ENCODE results near the gene ST8SIA5.
"Not testable (repeated sequence)": the region's sequence is repeated elsewhere in the genome, so short reads cannot be mapped to it uniquely, and the experiment has no call there.

Gene ST8SIA5, protein sequence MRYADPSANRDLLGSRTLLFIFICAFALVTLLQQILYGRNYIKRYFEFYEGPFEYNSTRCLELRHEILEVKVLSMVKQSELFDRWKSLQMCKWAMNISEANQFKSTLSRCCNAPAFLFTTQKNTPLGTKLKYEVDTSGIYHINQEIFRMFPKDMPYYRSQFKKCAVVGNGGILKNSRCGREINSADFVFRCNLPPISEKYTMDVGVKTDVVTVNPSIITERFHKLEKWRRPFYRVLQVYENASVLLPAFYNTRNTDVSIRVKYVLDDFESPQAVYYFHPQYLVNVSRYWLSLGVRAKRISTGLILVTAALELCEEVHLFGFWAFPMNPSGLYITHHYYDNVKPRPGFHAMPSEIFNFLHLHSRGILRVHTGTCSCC

DNA sequence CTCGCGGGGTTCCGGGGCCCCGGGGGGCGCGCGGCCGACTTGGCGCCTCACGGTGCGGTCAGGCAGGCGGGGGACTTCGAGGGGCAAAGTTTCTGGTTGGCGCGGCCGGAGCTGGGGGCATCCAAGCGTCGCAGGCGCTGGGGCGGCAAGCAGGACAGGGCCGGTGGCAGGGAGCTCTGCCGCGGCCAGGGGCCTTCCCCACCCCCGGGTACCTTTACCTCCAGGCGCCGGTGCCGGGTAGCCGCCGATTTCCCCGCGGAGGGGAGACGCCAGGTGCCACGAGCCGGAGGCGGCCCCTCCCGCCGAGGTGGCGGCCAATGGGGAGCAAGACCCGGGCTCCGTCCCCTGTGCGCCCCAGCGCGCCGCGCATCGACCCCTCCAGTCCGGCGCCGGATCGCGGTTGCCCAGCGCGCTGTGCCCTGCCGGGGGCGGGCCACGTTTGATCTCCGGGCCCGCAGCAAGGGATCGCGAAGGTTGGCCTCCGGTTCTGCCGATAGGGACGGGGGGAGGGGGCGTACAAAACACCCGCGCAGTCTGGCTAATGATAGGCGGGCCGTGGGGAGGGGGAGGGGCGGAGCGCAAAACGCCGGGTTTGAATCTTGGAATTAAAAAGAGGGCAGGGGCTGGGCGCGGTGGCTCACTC lies at the start of gene ST8SIA5:
TSS of gene ST8SIA5 (minus strand) at position 495 of the 643 bp plus-strand sequence. CDS start 545 bp downstream, outside the sequence.
- no peak for DNase-seq (ENCODE audit: low read depth in 3 of 3)

DNA sequence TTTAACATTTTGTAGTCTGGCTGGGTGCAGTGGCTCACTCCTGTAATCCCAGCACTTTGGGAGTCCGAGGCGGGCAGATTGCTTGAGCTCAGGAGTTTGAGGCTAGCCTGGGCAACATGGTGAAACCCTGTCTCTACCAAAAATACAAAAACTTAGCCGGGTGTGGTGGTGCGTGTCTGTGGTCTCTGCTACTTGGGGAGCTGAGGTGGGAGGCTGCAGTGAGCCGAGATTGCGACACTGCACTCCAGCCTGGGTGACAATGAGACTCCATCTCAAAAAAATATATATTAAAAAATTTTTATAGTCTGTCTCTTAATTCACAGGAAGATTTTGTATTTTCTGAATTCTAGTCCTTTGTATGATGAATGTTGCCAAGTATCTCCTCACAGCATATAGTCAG lies 39.1 kb upstream of the ST8SIA5 start:
- DNase-seq (ENCODE audit: low read depth in 3 of 3), result not testable (repeated sequence)

DNA sequence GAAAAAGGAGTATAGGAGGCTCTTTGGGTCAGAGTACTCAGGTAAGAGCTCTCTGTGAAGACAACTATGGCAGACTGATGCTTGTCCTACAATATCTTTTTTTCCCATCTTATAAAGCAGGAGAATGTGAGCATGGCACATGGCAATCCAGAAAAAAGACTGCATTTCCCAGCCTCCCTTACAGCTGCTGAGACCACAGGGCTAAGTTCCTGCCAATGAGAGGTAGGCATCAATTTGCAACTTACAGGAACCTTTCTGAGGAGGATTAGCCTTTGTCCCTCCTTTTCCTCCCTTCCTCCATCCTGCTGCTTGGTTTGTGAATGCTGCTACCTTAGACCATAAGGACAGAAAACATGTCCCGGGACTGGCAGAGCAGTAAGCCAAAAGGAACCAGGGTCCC lies 37.8 kb upstream of the ST8SIA5 start:
- no peak for DNase-seq (ENCODE audit: low read depth in 3 of 3)

DNA sequence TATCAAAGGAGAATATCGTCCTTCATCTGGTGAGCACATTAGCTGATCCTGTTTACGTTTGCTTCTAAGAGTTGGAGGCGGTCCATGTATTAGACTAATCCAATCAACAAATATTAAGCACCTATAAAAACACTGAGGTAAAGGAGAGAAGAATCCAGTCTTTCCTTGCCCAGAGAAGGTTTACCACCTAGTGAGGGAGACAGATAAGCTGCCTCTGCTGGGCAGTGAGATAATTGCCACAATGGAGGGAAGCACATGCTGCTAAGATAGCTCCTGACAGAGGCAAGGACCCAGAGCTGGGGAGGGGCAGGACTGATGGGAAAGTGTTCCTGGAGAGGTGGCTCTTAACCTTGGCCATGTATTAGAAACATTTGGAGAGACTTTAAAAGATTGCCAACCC lies 36.7 kb upstream of the ST8SIA5 start:
- DNase-seq (ENCODE audit: low read depth in 3 of 3), result no peak

DNA sequence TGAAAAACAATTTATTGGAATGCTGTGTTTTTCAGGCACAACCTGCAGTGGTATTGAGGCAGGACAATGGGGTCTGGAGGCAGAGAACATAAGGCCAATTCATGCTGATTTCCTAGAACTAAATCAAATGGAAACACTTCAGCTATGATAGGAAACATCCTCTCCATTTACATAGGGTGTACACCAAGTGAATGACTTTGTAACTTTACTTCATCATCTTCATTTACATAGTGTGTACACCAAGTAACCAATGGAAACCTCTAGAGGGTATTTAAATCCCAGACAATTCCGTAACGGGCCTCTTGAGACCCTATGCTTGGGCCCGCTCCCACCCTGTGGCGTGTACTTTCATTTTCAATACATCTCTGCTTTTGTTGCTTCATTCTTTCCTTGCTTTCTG lies 32.2 kb upstream of the ST8SIA5 start:
- no peak for DNase-seq (ENCODE audit: low read depth in 3 of 3)

DNA sequence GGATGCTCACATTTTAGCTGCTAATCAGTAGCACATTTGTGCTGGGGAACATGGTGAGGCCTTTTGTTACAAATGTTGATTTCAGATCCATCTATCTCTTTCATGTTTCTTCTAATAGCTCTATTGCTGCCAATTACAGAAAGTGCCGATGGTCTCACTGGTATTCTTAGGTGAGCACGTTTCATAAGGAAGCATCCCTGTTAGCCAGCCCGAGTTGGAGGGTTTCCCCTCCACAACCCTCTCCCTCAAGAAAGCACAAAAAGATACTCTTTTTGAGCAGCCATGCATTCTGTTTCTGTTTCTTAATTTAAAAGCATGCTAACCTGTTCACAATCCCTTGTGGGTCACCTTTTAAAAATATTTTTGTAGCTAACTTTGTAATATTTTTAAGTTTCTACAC lies 30.8 kb upstream of the ST8SIA5 start:
- DNase-seq (ENCODE audit: low read depth in 3 of 3), result no peak

DNA sequence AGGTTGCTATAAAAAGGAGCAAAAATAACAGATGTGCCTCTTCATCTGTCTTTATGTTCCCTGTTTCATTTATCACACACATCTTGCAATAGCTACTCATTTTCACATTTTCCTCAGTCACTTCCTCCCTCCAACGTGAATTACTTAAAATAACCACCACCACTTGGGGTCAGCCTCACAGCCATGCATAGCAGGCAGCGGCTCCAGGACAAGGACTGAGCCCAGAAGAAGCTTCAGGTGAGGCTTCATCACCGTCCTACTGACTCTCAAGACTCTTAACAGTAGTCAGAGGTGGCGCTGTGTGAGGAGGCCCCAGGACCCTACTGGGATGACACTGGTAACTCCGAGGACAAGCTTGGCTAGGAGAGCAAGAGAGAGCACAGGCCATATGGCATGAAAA lies 15.5 kb upstream of the ST8SIA5 start:
- no peak for DNase-seq (ENCODE audit: low read depth in 3 of 3)

DNA sequence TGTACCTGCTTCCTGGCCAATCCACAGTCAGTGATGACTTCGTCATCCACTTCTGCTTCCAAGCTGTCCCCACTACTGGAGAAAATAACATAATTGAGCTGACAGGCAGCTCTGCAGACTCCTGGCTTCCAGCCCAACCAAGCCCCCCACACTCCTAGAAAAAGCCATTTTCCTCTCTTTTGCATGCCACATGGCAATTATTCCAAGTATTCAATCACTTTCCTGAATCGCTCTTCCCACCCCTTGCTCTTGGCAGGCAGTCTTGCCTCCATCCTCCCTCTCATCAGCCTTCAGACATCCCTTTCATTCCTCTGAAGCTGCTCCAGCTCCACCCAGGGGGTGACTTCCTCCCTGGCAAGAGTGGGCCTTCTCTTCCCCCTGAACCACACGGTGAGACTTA lies 14.3 kb upstream of the ST8SIA5 start:
- no peak for DNase-seq (ENCODE audit: low read depth in 3 of 3)

DNA sequence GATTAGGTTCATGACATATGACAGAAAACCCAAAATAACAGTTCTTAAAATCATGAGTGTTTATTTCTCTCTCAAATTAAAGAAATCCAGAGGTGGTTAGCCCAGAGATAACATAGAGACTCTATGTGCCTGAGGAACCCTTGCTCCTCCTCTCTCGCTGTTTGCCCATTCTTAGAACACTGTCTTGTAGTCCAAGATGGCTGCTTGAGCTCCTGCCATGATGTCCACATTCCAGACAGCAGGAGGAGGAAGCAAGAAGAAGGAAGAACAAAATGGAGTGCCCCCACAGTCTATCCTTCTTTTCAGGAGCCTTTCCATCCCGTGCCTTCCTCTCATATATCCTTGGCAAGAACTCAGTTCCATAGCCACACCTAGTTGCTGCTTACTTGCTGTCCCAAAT lies 13.9 kb upstream of the ST8SIA5 start:
- no peak for DNase-seq (ENCODE audit: low read depth in 3 of 3)

DNA sequence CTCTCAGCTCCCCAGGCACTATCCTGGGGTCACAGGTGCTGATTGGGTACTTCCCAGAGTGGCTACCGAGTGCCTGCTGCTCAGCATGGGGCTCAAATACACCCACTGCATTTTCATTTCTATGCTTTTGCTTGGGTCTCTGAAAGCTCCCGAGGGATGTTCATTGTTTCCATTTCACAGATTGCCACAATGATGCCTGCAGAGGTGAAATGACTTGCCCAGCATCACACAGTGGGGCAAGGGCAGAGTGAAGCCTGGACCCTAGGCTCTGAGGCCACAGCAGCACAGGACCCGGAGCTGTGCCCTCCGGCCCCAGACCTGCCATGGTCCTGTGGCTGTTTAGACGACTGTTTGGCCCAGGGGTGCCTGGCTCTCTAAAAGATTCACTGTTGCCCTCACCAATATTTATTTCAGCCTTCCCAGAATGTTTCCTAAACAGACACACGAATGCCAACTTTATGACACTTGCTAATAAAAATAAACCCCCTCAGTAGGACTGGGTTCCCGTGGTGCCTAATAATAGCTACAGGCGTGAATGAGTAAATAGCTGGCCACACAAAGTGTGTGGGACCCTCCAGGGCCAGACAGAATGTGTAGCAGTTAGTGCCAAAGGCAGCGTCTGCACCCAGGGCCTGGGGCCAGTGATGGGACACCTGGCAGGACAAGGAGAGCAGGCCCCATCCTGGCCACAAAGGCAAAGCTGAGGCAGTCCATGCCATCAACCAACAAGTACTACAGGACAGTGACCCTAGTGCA lies 11.5 kb upstream of the ST8SIA5 start:
- no peak for DNase-seq (ENCODE audit: low read depth in 3 of 3)

DNA sequence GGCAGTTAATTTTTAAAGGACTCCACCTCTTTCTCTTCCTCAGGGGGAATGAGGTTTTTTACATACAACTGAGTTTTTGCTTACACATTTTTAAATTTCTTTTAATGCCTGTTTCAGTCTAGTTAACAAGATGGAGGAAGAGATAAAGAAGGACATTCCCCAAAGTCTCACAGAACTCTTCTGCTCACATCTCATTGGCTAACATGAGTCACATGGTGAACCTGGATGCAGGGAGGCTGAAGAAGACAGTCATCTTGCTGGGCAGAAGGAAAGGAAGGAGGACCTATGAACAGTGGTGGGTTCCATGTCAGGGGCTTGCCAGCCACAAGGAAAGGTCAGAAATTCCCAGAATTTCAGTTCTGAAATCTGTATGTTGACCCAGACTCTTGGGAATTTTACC lies 10.4 kb upstream of the ST8SIA5 start:
- no peak for DNase-seq (ENCODE audit: low read depth in 3 of 3)

DNA sequence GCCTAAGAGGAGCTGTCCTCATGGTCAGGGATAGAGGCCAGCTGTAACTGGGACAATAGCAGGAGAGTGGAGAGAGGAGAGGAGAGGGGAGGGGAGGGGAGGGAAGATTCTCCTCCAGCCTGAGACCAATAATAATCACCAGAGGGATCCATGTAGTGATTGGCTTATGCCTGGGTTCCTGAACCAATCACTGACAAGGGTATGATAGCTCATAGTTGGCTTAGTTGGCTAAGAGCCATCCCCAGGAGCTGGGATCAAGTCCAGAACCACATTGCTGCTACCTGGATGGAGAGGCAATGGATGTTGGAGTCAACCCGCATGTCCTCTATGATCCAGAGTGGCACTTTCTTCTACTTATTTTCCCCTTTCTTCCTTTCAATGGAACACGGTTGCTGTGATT lies 7.7 kb upstream of the ST8SIA5 start:
- no peak for DNase-seq (ENCODE audit: low read depth in 3 of 3)

DNA sequence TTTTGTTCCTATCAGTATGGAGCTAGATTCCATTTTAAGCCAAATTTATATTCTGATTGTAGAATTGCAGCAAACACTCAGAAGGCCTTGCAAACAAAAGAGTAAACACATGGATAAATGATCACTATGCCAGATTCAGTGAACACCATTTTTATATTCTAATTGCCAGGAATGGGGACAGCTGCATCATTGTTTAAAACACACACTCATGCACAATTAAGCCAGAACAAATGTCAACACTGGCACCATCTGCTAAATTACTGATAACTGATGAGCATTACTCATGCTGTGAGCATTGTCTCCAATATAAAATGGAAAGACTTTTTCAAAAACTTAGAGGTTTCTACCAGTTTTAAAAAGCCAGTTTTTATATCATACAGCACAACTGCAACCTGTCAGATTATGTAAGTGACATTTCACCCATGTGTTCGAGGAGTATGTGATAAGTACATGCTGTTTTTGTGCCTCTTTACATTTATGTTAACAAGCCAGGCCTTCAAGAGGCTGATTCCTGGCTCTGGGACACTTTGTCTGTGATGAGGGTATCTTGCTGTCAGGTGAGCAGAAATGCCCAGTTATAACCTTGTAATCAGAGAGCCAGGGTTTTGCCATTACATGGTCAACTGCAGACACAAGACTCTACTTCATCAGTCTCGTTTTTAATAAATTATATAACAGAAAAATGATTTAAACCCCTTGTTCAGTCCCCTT lies 4.4 kb upstream of the ST8SIA5 start:
- no peak for DNase-seq (ENCODE audit: low read depth in 3 of 3)

DNA sequence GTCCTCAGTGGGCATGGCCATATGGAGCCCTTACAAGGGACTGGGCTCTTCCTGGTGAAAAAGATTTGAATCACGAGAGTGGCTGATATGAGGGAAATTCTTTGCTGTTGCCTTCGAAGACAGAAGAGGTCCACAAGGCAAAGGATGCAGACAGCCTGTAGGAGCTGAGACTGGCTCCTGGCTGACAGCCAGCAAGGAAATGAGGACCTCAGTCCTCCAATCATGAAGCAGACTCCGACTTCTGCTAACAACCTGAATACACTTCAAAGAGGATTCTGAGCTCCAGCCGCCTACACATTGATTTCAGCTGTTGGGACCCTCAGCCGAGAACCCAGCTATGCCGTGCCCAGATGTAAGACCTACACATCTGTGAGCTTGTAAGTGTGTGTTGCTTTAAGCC lies 3.0 kb upstream of the ST8SIA5 start:
- DNase-seq (ENCODE audit: low read depth in 3 of 3), result no peak

DNA sequence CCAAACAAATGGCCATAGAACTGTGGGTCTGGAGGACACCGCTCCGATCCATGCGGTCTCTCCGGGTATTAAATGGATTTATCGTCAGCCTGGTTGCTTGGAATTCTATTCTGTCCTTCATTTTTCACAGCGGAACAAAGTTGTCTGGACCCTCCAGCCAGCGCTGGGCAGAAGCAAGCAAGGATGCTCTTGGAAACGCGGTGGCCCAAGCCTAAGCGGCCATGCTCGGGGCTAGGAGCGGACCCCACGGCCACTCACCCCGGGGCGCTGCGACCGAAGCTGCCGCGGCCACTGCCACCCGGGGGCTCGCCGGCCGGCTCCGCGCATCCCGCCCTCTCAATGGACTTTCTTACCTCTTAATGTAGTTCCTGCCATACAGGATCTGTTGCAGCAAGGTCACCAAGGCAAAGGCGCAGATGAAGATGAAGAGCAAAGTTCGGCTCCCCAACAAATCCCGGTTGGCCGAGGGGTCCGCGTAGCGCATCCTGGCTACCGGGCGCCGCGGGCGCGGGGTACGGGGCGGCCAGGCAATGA lies 761 bp downstream of the ST8SIA5 start:
- DNase-seq (ENCODE audit: low read depth in 3 of 3), result no peak

DNA sequence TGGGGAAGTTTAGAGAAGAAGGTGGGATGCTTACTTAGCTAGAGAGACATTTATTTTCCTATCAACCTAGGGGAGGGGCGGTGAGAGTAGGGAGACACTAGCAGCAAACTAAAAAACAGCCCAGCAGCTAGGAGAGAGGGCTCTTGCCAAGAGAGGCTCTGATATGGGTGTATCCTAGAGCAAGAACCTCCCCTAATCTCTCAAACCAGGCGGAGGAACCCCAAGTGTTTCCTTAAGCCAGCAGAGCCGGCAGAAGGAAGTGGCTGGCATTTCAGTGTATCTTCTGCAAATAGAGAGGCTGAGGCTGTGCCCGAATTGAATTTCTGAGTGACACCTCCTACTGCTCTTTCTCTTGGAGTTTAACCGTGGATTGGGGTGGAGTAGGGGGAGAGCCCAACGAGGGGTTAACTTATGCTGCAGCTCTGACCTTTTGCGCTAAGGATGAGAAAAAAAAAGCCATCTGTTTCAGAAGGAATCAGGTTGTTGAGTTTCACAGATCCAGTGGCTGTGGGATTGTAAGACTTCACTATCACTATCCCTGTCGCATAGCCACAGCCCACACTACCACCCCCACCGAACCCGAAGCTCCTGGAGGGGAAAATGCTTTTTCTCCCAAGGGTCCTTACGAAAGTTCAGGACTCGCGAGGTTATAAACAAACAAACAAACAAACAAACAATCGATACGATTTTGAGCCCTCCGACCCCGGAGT lies 1.4 kb downstream of the ST8SIA5 start:
- no peak for DNase-seq (ENCODE audit: low read depth in 3 of 3)

DNA sequence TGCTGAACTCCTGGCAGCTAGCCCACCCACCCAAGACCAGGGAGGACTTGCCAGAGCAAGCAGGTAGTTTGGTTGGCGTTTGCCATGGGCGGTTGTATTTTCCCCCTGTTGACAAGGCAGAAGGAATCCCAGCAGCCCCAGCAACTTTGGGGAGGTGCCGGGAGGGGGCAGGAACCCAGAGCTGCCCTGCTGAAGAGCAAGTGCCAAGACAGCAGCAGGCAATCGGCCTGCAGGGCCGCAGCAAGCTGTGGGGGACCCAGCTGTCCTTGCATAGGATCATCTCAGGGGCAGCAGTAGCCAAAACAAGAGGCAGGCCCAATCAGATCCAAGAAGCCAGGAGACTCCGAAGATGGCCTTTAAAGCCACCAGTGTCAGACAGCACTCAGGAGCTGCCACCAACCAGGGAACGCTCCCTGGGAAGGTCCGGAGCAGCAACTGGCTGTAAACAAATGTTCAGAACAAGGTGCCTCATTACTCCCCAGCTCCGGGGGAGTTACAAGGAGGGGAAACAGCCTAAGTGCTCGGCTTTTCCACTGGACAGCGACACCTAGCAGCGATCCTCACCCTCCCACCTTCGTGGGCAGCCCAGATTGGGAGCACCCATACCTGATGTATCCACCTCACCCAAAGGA lies 2.1 kb downstream of the ST8SIA5 start:
- no peak for DNase-seq (ENCODE audit: low read depth in 3 of 3)

DNA sequence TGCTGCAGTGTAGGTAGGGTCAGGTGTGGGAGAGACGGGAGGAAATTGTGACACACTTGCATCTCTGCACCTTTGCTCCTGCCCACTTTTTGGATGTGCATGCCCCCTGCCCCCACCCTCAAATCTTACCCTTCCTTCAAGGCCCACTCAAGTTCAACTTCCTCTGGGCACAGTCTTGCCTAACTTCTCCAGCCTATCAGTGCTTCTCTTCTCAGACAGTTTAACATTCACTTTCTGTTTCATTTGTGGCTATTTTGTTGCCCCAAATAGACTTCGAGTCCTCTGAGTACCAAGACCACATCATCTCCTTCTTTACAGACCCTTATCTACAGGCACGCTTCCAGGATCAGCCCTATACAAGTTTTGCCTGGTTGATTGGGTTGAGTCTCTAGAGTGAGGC lies 2.7 kb downstream of the ST8SIA5 start:
- no peak for DNase-seq (ENCODE audit: low read depth in 3 of 3)

DNA sequence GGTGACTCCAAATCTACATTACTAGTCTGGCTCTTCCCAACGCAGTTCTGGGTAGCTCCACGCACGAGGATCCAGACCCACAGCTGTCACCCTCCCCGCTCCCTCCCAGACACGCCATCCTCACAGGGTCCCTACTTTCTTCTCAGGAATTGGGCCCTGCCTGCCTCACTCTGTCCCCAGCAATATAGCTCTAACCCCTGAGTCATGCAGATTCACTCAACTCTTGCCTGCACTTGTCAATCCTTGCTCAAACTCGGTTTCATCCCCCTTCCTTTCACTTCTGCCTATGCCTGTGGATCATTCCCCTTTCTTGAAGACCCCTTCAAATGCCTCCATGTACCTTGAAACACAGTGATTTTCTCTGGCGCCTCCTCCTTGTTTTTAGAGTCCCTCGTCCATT lies 5.0 kb downstream of the ST8SIA5 start:
- no peak for DNase-seq (ENCODE audit: low read depth in 3 of 3)

DNA sequence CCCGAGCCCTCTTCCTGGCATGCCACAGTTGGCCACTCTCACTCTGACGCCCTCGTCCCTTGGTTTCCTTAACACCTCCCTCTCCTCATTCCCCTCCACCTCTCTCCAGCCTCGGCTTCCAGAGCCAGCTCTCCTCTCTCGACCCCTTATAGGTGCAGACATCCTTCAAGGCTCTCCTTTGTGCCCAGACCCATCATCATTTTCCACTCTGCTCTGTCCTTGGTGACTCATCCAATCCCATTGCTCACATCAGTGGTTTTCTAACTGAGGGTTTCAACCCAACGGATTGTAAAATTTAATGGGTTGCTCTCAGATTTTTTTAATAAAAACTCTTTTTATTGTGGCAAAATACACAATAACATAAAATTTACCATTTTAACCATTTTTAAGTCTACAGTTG lies 6.2 kb downstream of the ST8SIA5 start:
- DNase-seq (ENCODE audit: low read depth in 3 of 3), result no peak

DNA sequence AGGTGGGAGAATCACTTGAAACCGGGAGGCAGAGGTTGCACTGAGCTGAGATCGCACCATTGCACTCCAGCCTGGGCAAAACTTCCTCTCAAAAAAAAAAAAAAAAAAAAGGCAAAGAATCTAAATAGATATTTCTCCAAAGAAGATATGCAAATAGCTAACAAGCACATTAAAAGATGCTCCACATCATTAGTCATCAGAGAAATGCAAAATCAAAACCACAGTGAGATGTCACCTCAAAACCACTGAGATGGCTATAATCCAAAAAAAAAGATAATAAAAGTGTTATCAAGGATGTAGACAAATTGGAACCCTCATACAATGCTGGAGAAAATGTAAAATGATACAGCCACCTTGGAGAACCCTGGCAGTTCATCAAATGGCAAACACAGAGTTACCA lies 8.4 kb downstream of the ST8SIA5 start:
- DNase-seq (ENCODE audit: low read depth in 3 of 3), result no peak
